ENCODE results near the gene TULP4. TPM values are rescaled to one million over a fixed set of nuclear protein-coding genes. Genes with fewer than 3 reads are reported as not detected.

TULP4 gene
- total RNA-seq, 3 donors from 2014 or later: 104 to 171 (median 112) TPM

- Histone ChIP-seq H3K4me1 (peaks cover 2 to 10% of the 10 kb centered on the region in 2 donors), H3K4me3 (no peak overlapping the region), H3K27me3 (no peaks in the 10 kb centered on the region), H3K36me3 (no peaks in the 10 kb centered on the region), H3K27ac (peak overlapping the region; percentile 39 to 50), H3K9me3 (no peaks in the 10 kb centered on the region)
- DNase-seq (ENCODE audit: low spot score in 2 of 2): no peak
- intact Hi-C loops (cut with DNase I; ENCODE audit: low total_unique reads): loop anchor here (2.0 kb wide), 1 partner anchor 29 kb away; no protein-coding TSS in a partner anchor
- TF ChIP-seq CTCF (IDR thresholded peaks at IDR 0.05): no peak
- TF ChIP-seq POLR2AphosphoS5 (IDR thresholded peaks at IDR 0.05): no peak
- TF ChIP-seq POLR2A (IDR thresholded peaks at IDR 0.05): no peak
Observed at GRCh38 chr6:158285656-158286021, 26.6 kb upstream of the TULP4 start.

DNA sequence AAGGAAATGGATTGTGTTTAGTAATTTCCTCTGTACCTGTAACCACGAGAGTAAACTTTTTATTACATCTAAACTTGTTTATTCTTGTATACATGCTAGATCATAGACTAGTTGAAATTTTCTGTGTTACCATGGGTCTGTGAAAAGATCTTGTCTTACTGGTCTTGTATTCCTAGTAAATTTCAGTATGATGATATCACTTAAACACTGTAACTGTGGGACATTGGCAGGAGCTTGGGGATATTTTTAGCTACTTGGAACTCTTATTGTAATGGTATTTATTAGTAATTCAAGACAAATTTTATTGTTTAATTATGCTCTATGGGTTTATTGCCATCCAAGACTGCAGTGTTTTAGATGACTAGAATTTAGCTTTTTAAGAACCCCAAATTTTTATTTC lies 25.9 kb upstream of the TULP4 start:
- Histone ChIP-seq H3K27me3 (no peaks in the 10 kb centered on the region), H3K36me3 (no peaks in the 10 kb centered on the region), H3K4me3 (no peak overlapping the region), H3K9me3 (no peaks in the 10 kb centered on the region), H3K4me1 (peaks cover 2 to 10% of the 10 kb centered on the region in 2 donors), H3K27ac (no peak overlapping the region)
- intact Hi-C loops (cut with DNase I; ENCODE audit: low total_unique reads): loop anchor here (2.0 kb wide), 1 partner anchor 28 kb away; no protein-coding TSS in a partner anchor
- TF ChIP-seq CTCF (IDR thresholded peaks at IDR 0.05): no peak
- TF ChIP-seq POLR2A (IDR thresholded peaks at IDR 0.05): no peak
- no peak for TF ChIP-seq POLR2AphosphoS5 (IDR thresholded peaks at IDR 0.05)
- DNase-seq (ENCODE audit: low spot score in 2 of 2): no peak

GRCh38 chr6:158287047-158287446 lies 25.2 kb upstream of the TULP4 start:
- Histone ChIP-seq H3K27me3 (no peaks in the 10 kb centered on the region), H3K9me3 (no peaks in the 10 kb centered on the region), H3K36me3 (no peaks in the 10 kb centered on the region), H3K27ac (no peak overlapping the region), H3K4me3 (no peak overlapping the region), H3K4me1 (peaks cover 2 to 10% of the 10 kb centered on the region in 2 donors)
- DNase-seq (ENCODE audit: low spot score in 2 of 2): no peak
- TF ChIP-seq POLR2A (IDR thresholded peaks at IDR 0.05) (no peak), POLR2AphosphoS5 (IDR thresholded peaks at IDR 0.05) (no peak), CTCF (IDR thresholded peaks at IDR 0.05) (no peak)
- intact Hi-C loops (cut with DNase I; ENCODE audit: low total_unique reads): loop anchor here (2.0 kb wide), 1 partner anchor 28 kb away; no protein-coding TSS in a partner anchor

- H3K36me3 ChIP-seq: no peaks in the 10 kb centered on the region
- no peaks in the 10 kb centered on the region for H3K27me3 ChIP-seq
- no peak for TF ChIP-seq POLR2AphosphoS5 (IDR thresholded peaks at IDR 0.05)
- TF ChIP-seq POLR2A (IDR thresholded peaks at IDR 0.05): no peak
- TF ChIP-seq CTCF (IDR thresholded peaks at IDR 0.05): no peak
- no peaks in the 10 kb centered on the region for H3K4me1 ChIP-seq
- no peak overlapping the region for H3K27ac ChIP-seq
- no peak for DNase-seq (ENCODE audit: low spot score in 2 of 2)
- no peaks in the 10 kb centered on the region for H3K9me3 ChIP-seq
- no peak overlapping the region for H3K4me3 ChIP-seq
- intact Hi-C loops (cut with DNase I; ENCODE audit: low total_unique reads): no loop called here
Observed at GRCh38 chr6:158290040-158290439, 22.2 kb upstream of the TULP4 start.

DNA sequence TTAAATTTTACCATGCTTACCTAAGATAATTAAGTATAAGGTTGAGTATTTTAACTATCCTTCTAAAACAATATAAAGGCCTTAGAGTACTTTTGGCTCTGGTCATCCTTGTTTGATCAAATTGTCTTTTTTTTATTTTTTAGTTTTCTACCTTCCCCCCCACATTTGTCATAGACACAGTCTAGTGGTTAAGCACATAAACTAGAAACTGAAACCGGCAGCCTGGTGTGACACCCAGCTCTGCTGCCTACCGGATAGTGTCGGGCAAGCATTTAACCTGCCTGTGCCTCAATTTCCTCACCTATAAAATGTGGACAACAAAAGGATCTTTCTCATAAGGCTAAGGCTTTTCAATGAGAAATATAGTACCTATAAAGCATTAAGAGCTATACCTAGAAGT lies 21.6 kb upstream of the TULP4 start:
- Histone ChIP-seq H3K4me3 (no peak overlapping the region), H3K9me3 (peaks cover 0 to 1% of the 10 kb centered on the region in 2 donors), H3K4me1 (no peaks in the 10 kb centered on the region), H3K27ac (no peak overlapping the region), H3K36me3 (no peaks in the 10 kb centered on the region), H3K27me3 (no peaks in the 10 kb centered on the region)
- no peak for DNase-seq (ENCODE audit: low spot score in 2 of 2)
- TF ChIP-seq POLR2A (IDR thresholded peaks at IDR 0.05) (no peak), POLR2AphosphoS5 (IDR thresholded peaks at IDR 0.05) (no peak), CTCF (IDR thresholded peaks at IDR 0.05) (no peak)
- intact Hi-C loops (cut with DNase I; ENCODE audit: low total_unique reads): no loop called here
